Mesodermal cell (in vitro differentiated cells): ENCODE results near the gene TTC3. TPM values are rescaled to one million over a fixed set of nuclear protein-coding genes. Genes with fewer than 3 reads are reported as not detected.
"Not testable (repeated sequence)": the region's sequence is repeated elsewhere in the genome, so short reads cannot be mapped to it uniquely, and the experiment has no call there.

Experiments used
- H3K27ac ChIP-seq: 2 replicates; pipeline ENCODE4 v1.7.0; 2013; ENCODE audit warnings: mild to moderate bottlenecking, low read depth, low read length, moderate library complexity; ENCODE audit not compliant: severe bottlenecking
- H3K36me3 ChIP-seq: 2 replicates; pipeline ENCODE4 v1.7.1; 2013; ENCODE audit warnings: mild to moderate bottlenecking, low read length, moderate library complexity; ENCODE audit not compliant: control insufficient read depth, insufficient read depth
- H3K4me1 ChIP-seq: one replicate; pipeline ENCODE4 v1.7.1; 2013; ENCODE audit warnings: mild to moderate bottlenecking, low read length; ENCODE audit not compliant: insufficient read depth, control insufficient read depth, poor library complexity, severe bottlenecking
- H3K4me3 ChIP-seq: 2 replicates; pipeline ENCODE4 v1.7.0; 2013; ENCODE audit warnings: low read length, control low read depth, mild to moderate bottlenecking; ENCODE audit not compliant: insufficient read depth, poor library complexity, severe bottlenecking; ENCODE audit errors: extremely low read depth
- H3K9me3 ChIP-seq: 2 replicates; pipeline ENCODE4 v1.7.1; 2013; ENCODE audit warnings: mild to moderate bottlenecking, low read length, moderate library complexity; ENCODE audit not compliant: control insufficient read depth
- WGBS, 2 experiments: methylation state at CpG; one replicate each; pipeline ENCODE4 v1.1.5; 2013; ENCODE audit warnings: missing lambda C conversion rate in 2 of 2; ENCODE audit not compliant: insufficient coverage in 2 of 2; 5-methylcytosine and 5-hydroxymethylcytosine counted together
- polyA plus RNA-seq, 2 experiments: library from polyadenylated mRNA; stranded (reverse); fragments of 50-300 nt; gene quantifications; one replicate each; pipeline ENCODE4 v1.2.3, GENCODE V29; 2013

Gene TTC3, protein sequence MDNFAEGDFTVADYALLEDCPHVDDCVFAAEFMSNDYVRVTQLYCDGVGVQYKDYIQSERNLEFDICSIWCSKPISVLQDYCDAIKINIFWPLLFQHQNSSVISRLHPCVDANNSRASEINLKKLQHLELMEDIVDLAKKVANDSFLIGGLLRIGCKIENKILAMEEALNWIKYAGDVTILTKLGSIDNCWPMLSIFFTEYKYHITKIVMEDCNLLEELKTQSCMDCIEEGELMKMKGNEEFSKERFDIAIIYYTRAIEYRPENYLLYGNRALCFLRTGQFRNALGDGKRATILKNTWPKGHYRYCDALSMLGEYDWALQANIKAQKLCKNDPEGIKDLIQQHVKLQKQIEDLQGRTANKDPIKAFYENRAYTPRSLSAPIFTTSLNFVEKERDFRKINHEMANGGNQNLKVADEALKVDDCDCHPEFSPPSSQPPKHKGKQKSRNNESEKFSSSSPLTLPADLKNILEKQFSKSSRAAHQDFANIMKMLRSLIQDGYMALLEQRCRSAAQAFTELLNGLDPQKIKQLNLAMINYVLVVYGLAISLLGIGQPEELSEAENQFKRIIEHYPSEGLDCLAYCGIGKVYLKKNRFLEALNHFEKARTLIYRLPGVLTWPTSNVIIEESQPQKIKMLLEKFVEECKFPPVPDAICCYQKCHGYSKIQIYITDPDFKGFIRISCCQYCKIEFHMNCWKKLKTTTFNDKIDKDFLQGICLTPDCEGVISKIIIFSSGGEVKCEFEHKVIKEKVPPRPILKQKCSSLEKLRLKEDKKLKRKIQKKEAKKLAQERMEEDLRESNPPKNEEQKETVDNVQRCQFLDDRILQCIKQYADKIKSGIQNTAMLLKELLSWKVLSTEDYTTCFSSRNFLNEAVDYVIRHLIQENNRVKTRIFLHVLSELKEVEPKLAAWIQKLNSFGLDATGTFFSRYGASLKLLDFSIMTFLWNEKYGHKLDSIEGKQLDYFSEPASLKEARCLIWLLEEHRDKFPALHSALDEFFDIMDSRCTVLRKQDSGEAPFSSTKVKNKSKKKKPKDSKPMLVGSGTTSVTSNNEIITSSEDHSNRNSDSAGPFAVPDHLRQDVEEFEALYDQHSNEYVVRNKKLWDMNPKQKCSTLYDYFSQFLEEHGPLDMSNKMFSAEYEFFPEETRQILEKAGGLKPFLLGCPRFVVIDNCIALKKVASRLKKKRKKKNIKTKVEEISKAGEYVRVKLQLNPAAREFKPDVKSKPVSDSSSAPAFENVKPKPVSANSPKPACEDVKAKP (N-terminal part only)
- 140 TPM for polyA plus RNA-seq (2013, experiment 1 of 2)
- polyA plus RNA-seq (2013, experiment 2 of 2), result 130 TPM

DNA sequence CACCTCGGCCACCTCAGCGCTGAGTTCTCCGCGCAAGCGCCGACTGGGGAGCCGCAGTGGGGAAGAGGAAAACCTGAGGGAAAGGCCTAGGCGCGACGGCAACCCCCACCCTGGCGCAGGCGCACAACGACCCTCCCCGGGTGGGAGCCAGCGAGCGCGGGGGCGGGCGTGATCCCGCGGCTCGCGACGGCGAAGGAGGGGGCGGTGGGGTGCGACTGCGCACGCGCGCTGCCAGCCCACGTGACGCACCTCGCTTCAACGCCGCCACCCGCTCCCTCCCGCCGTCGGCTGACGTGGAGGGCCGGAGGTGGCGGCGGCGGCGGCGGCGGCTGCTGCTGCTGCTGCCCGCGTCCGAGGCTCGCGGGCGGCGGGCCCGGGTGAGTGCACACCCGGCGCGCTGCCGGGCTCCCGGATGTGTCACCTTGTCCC lies at the start of gene TTC3, which contains the start of gene PIGP:
Gene TTC3 (plus strand): TSS at position 267 of the 429 bp plus-strand sequence. CDS start 14,004 bp downstream, outside the sequence.
Gene PIGP (minus strand): TSS at position 84 of the 429 bp plus-strand sequence. CDS start 556 bp downstream, outside the sequence.
- Histone ChIP-seq H3K4me1 (peaks cover 5% of the 10 kb centered on the region), H3K4me3 (peak within 1 kb of the TSS; percentile 93), H3K27ac (peak within 1 kb of the TSS; percentile 97), H3K9me3 (no peaks in the 10 kb centered on the region), H3K36me3 (peaks cover 6% of the 10 kb centered on the region)
- 0% methylated on average over 20 to 25 of the region's 61 CpGs for WGBS, 2 experiments

- Histone ChIP-seq H3K9me3 (no peaks in the 10 kb centered on the region), H3K4me1 (no peaks in the 10 kb centered on the region), H3K4me3 (no peak overlapping the region), H3K27ac (no peak overlapping the region), H3K36me3 (no peaks in the 10 kb centered on the region)
- WGBS, 2 experiments, result 40 to 70% methylated on average over 1 to 2 of the region's 4 CpGs
These were observed 46.6 kb upstream of the TTC3 start for GRCh38 chr21:37026499-37026898.

DNA sequence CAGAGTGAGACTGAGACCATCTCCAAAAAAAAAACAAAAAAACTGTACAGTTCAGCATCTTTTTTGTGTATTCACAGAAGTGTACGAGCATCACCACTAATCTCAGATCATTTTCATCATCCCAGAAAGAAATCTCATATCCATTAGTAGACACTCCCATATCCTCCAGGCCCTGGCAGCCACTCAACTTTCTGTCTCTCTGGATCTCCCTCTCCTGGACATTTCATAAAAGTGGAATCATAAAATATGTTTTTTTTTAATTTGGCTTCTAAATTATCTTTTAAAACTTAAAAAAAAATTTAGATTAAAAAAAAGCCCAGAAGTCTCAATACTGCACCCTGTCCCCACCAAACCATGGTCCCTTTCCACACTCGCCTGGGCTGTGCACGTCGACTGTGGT lies 44.5 kb upstream of the TTC3 start:
- Histone ChIP-seq H3K36me3 (no peaks in the 10 kb centered on the region), H3K4me1 (peaks cover 4% of the 10 kb centered on the region), H3K9me3 (no peaks in the 10 kb centered on the region), H3K27ac (no peak overlapping the region), H3K4me3 (no peak overlapping the region)
- 92 to 100% methylated on average over 2 to 4 of the region's 4 CpGs for WGBS, 2 experiments

GRCh38 chr21:37030864-37031263 lies 42.2 kb upstream of the TTC3 start:
- no peaks in the 10 kb centered on the region for H3K9me3 ChIP-seq
- WGBS, 2 experiments, result 90 to 94% methylated on average over 2 to 3 of the region's 4 CpGs
- no peak overlapping the region for H3K27ac ChIP-seq
- H3K4me3 ChIP-seq, result no peak overlapping the region
- peaks cover 4% of the 10 kb centered on the region for H3K4me1 ChIP-seq
- H3K36me3 ChIP-seq, result no peaks in the 10 kb centered on the region

GRCh38 chr21:37032293-37032692 lies 40.8 kb upstream of the TTC3 start:
- WGBS, 2 experiments, result 80 to 93% methylated on average over 1 to 3 of the region's 5 CpGs

DNA sequence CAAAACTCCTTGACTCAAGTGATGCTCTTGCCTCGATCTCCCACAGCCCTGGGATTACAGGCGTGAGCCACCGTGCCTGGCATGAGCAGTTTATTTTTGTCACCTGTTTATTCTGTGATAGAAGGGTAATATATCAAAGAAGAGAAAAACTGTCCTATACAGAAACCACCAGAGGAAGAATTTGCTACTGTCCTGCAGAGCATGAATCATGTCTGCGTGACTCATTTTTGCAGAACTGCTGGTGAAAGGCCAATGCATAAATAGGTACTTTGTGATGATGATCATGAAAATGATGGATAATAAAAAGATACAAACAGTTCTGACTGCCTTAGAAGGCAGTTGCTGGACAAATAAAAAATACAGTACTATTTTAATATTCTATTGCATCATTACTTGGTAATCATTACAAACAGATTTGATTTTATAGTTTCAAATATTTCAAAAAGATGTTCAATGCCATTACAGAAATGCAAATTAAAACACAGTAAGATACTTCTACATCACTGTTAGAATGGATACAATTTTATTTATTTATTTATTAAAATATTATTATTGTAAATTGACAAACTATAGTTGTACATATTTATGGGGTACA lies 40.1 kb upstream of the TTC3 start:
- no peak overlapping the region for H3K27ac ChIP-seq
- H3K36me3 ChIP-seq, result no peaks in the 10 kb centered on the region
- peaks cover 4% of the 10 kb centered on the region for H3K4me1 ChIP-seq
- 60 to 93% methylated on average over 1 to 2 of the region's 4 CpGs for WGBS, 2 experiments
- H3K4me3 ChIP-seq, result no peak overlapping the region
- no peaks in the 10 kb centered on the region for H3K9me3 ChIP-seq

More at GRCh38 chr21:37032293-37032692, 40.8 kb upstream of the TTC3 start:
- H3K4me1 ChIP-seq, result peaks cover 4% of the 10 kb centered on the region
- no peaks in the 10 kb centered on the region for H3K9me3 ChIP-seq
- H3K27ac ChIP-seq, result no peak overlapping the region
- no peak overlapping the region for H3K4me3 ChIP-seq
- H3K36me3 ChIP-seq, result no peaks in the 10 kb centered on the region

DNA sequence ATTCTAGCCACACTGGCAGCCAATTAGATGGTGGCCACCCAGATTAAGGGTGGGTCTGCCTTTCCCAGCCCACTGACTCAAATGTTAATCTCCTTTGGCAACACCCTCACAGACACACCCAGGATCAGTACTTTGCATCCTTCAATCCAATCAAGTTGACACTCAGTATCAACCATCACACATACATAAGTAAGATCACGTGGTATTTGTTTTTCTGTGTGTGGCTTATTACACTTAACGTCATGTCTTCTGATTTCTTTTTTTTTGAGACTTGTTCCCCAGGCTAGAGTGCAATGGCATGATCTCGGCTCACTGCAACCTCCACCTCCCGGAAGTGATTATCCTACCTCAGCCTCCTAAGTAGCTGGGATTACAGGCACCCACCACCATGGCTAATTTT lies 38.7 kb upstream of the TTC3 start:
- not testable (repeated sequence) for H3K4me3 ChIP-seq, H3K27ac ChIP-seq, H3K4me1 ChIP-seq, H3K9me3 ChIP-seq, H3K36me3 ChIP-seq
- WGBS, 2 experiments, result 62 to 90% methylated on average over 2 of the region's 4 CpGs

DNA sequence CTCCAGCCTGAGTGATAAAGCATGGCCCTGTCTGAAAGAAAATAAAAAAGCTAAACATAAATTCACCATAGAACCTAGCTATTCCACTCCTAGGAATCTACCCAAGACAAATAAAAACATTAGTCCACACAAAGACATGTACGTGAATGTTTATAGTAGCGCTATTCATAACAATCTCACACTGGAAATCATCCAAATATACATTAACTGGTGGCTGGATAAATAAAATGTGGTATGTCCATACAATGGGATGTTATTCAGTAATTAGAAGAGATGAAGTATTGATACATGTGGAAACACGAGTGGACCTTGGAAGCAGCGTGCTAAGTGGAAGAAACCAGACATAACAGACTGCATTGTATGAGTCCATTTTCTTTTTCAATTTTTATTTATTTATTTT lies 36.9 kb upstream of the TTC3 start:
- Histone ChIP-seq H3K36me3 (no peaks in the 10 kb centered on the region), H3K4me3 (no peak overlapping the region), H3K9me3 (no peaks in the 10 kb centered on the region), H3K27ac (no peak overlapping the region), H3K4me1 (peaks cover 4% of the 10 kb centered on the region)
- 100% methylated on average over 2 of the region's 4 CpGs; no CpG with 5 or more reads in 1 of the 2 experiments for WGBS, 2 experiments

GRCh38 chr21:37039411-37040075 lies 33.5 kb upstream of the TTC3 start:
- no peak overlapping the region for H3K27ac ChIP-seq

More at GRCh38 chr21:37039411-37040075, 33.5 kb upstream of the TTC3 start:
- 42 to 65% methylated on average over 3 to 8 of the region's 9 CpGs for WGBS, 2 experiments
- Histone ChIP-seq H3K4me3 (no peak overlapping the region), H3K36me3 (no peaks in the 10 kb centered on the region), H3K4me1 (no peaks in the 10 kb centered on the region), H3K9me3 (no peaks in the 10 kb centered on the region)
